Measurements from ENCODE around the gene MLEC.
A peak's percentile ranks its signal among the peaks of the same experiment; 100 is the strongest.
"Not testable (repeated sequence)": the region's sequence is repeated elsewhere in the genome, so short reads cannot be mapped to it uniquely, and the experiment has no call there.

Gene MLEC

DNA sequence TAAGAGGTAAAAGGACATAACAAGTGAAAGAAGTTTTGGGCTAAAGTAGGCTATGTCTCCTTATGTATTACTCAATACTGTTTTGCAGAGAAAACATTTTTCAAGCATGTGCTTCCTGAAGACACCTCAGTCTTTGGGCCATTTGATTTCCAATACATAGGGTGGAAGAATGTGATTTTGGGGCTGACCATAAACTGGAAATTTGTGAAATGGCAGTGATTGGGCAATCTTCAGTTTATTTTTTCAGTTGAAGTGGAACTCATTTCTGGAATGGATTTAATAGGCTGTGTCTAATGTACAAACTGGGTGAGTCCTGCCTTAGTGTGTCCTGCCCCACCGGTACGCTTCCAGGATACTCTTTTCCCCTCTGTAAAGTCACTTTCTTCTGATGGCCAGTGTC lies 35.8 kb downstream of the MLEC start:
- no peak for DNase-seq

DNA sequence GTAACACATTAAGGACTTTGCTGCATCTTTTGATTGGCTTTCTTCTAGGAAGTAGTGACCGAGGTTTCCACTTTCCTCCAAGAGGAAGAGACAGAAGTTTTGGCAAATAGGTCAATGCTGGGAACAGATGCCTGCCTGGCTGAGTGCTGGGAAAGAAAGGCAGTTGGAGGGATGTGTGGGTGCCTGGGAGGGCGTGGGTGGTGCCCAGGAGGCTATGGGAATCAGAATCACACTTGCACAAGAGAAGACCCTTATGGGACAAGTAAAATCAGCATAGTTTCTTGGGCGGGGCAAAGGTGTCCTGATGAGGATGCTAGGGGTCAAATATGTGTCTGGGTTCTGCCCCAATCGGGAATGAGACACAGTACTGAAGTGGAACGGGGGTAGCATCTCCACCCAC lies 37.8 kb downstream of the MLEC start:
- no peak for DNase-seq

DNA sequence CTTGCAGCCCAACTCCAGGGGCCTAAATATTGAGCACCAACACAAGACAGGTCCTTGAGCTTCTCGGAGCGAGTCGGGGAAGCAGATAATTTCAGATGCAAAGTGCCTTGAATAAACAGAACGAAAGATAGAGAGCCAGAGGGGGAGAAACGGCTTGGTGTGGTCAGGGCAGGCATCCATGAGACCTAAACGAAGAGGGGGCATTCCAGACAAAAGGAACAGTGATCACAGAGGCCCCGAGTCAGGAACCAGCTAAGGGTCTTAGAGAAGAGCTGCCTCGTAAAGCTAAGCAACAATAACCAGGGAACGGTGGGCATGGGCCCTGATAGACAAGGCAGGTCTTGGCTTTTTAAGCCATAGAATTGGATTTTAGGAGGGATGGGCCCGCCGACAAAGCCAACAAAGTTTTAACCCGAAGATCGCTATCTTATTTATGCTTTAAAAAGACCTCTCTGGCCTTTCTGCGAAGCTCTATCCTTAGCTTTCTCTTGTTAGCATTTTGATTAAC lies 38.3 kb downstream of the MLEC start:
- no peak for DNase-seq

DNA sequence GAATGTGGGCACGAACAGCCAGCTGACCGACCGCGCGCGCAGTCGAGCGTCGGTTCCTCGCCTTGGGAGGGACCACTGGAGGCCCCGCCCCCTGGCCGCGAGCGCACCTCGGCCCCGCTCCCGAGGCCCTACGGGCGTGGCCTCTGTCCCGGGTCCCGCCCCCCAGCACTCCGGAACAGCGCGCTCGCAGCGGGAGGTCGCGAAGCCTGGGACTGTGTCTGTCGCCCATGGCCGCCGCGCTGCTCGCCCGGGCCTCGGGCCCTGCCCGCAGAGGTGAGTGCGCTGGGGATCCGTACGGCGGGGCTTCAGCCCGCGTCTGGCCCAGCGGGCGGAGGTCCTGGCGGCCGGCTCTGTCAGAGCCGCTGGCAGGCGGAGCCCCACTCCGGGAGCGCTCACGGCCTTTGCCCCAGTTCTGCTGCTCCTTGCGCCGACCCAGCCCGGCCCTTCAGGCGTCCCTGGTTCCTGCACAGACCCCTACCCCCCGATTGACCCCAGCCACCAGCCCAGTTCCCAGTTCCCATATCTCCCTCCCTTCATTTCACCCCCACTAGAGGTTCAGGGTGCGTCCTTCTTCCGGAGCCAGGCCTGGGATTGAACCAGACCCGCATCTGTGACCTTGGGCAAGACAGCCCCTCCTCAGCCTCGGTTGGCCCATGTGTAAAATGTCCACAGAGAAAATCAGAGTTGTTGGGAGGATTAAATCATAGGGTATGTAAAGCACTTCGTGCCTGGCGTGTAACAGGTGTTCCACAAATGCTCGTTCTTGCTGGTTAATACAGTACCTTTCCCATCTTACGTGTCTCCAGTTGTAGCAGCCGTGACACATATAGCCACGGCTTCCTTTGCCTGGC lies 38.9 kb downstream of the MLEC start, which contains the start of gene ACADS:
Gene ACADS (plus strand): TSS at position 168 of the 851 bp plus-strand sequence. CDS start 60 bp downstream, at position 228.
- DNase-seq = peak; percentile 87

DNA sequence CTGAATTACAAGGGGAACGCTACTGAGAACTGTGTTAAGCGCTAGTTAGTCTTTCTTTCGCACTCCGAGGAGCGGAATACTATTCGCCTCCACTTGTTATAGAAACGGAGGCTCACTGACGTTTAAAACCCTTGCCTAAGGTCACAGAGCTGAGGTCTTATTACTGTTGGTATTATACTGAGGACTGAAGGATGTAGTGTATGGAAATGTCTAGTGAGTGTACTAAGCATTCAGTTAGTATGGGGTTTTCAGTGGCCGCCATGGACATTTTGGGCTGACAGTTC lies 39.5 kb downstream of the MLEC start:
- no peak for DNase-seq

DNA sequence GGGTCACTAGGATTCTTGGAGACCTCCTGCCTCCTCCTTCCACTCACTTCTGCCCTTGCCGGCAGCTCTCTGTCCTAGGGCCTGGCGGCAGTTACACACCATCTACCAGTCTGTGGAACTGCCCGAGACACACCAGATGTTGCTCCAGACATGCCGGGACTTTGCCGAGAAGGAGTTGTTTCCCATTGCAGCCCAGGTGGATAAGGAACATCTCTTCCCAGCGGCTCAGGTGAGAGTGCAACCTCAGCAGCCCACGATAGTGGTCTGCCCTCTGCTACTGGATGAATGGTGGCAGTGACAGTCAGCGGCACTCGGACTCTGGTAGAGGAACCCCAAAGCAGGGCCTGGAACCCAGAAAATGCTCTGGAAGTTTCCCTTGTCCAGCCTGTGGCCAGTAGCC lies 40.0 kb downstream of the MLEC start:
- DNase-seq = no peak

DNA sequence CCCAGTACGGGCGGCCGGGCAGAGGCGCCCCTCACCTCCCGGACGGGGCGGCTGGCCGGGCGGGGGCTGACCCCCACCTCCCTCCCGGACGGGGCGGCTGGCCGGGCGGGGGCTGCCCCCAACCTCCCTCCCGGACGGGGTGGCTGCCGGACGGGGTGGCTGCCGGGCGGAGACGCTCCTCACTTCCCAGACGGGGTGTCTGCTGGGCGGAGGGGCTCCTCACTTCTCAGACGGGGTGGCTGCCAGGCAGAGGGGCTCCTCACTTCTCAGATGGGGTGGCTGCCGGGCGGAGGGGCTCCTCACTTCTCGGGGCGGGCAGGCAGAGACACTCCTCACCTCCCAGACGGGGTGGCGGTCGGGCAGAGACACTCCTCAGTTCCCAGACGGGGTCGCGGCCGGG lies 45.2 kb downstream of the MLEC start:
- DNase-seq = not testable (repeated sequence)

DNA sequence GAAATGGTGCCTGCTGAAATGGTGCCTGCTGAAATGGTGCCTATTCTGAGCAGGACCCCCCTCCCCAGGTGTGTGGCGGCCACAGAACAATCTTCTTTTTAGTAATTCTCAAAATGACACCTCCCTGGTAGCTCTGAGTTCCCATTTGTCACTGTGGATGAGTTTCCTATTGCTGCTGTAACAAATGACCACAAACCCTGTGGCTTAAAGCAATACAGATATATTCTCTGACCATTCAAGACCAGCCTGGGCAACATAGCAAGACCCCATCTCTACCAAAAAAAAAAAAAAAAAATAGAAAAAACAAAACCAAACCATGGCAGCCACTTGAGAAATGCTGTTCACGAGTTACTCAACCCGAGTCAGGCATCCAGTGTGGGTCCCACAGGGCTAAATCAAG lies 46.6 kb downstream of the MLEC start:
- no peak for DNase-seq

DNA sequence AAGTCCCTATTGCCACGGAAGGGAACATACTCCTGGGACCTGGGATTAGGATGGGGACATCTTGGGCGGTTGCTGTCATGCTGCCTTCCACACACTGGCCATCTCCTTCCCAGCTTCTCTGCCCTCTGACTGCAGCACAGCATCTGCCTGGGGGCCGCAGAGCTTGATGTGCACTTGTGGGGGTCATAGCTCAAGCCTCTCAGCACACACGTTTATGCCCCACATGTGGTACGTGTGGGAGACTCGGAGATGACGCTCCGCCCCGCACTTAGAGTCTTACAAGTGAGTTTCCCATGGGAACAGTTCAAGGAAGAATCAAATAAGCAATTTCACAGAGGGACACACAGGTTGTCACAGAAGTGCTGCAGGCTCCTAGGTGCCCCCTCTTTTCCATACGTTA lies 47.3 kb downstream of the MLEC start:
- no peak for DNase-seq

DNA sequence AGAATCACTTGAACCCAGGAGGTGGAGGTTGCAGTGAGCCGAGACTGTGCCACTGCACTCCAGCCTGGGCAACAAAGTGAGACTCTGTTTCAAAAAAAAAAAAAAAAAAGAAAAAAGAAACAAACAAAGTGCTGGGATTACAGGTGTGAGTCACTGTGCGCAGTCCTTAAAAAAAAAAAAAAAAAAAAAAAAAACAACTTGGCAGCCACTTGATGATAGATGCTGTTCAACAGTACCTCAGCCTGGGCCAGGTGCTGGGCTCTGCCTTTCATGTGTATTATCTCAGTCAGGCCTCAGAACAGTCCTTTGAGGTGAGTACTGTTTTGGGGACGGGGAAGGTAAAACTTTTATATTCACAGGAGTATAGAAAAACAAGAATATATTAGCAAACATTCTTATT lies 48.2 kb downstream of the MLEC start:
- DNase-seq = no peak

DNA sequence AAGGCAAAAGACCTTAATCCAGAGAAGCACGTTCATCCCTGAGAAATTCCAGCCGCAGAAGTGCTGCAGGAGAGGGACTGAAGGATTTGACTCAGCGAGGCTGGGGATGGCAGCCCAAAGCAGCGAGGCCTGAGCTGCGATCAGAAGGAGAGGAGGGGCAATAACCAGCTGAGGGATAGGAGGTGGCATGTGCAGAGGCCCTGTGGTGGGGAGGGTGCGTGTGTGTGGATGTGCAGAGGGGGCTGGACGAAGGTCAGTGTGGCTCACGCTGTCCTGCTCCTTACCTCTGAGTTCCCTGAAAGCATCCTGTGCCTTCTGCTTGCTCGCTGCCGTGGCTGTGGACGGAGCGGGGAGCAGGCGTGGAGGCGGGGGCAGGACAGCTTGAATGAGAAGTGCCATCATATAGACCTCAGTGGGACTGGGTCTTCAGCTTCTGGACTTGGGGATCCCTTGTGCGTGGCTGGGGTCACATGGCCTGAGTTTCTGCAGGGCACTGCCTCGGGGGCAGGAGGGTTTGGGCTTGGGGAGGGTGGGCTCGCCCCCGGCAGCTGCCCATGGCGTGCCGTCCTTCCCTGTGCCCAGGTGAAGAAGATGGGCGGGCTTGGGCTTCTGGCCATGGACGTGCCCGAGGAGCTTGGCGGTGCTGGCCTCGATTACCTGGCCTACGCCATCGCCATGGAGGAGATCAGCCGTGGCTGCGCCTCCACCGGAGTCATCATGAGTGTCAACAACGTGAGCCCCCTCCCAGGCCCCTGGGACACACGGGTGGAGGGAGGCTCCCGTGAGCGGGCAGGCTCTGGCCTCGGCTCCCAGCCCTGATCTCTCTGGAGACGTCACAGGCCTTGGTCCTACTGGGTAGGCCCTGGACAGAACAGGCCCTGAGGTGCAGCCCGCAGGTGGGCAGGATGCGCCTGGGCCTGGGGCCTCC lies 49.7 kb downstream of the MLEC start:
- DNase-seq = no peak

DNA sequence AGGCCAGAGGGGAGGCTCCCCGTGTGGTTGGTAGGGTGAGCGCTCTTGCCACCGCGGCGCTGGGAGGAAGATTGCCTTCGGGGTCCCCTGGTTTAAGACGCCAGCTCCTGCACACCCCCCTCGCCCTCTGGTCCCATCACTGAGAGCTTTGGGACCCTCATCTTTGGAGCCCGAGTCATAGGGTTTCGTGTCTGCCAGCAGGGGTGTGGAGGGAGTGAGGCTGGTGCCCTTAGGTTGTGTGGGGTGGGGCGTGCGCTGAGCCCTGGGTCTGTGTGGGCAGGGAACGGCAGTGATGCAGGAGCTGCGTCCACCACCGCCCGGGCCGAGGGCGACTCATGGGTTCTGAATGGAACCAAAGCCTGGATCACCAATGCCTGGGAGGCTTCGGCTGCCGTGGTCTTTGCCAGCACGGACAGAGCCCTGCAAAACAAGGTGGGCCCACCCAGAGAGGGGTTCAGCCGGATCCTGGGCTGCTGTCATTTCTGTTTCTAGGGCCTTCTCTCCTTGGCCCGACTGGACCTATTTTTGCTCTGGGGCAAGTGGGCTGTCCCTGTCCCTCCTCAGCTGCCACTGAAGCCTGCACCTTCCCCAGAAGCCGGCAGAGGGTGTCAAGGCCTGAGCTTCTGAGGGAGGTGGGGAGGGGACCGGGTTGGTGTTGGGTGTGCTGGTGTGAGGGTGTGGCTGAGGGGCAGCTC lies 50.8 kb downstream of the MLEC start:
- DNase-seq = no peak

DNA sequence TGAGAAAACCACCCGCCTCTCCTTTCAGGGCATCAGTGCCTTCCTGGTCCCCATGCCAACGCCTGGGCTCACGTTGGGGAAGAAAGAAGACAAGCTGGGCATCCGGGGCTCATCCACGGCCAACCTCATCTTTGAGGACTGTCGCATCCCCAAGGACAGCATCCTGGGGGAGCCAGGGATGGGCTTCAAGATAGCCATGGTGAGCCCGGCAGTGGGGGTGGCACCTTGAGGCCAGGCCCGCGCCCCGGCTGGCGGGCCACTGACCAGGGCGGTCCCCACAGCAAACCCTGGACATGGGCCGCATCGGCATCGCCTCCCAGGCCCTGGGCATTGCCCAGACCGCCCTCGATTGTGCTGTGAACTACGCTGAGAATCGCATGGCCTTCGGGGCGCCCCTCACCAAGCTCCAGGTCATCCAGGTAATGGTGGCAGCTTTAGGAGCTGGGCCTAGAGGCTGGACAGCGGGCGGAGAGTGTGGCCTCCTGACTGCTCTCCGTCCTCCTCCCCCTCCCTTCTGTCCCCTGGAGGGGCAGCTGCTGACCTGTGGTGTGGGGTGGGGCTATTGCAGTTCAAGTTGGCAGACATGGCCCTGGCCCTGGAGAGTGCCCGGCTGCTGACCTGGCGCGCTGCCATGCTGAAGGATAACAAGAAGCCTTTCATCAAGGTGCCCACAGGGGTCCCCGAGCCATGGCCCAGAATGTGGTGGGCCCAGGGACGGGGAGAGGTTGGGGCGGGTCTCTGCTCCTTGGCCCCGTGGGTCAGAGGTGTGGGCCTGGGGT lies 51.5 kb downstream of the MLEC start:
- no peak for DNase-seq

DNA sequence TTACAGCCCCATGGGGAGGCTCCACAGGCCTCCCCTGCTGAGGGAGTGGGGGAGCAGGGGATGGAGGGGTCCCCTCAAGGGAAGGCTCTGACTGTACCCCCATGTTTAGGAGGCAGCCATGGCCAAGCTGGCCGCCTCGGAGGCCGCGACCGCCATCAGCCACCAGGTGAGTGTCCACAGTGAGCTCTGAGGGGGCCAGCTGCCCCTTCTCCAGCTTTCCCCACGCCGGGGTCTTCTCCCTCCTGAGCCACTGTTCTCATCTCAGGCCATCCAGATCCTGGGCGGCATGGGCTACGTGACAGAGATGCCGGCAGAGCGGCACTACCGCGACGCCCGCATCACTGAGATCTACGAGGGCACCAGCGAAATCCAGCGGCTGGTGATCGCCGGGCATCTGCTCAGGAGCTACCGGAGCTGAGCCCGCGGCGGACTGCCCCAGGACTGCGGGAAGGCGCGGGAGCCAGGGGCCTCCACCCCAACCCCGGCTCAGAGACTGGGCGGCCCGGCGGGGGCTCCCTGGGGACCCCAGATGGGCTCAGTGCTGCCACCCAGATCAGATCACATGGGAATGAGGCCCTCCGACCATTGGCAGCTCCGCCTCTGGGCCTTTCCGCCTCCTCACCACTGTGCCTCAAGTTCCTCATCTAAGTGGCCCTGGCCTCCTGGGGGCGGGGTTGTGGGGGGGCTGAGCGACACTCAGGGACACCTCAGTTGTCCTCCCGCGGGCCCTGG lies 52.2 kb downstream of the MLEC start:
- no peak for DNase-seq

DNA sequence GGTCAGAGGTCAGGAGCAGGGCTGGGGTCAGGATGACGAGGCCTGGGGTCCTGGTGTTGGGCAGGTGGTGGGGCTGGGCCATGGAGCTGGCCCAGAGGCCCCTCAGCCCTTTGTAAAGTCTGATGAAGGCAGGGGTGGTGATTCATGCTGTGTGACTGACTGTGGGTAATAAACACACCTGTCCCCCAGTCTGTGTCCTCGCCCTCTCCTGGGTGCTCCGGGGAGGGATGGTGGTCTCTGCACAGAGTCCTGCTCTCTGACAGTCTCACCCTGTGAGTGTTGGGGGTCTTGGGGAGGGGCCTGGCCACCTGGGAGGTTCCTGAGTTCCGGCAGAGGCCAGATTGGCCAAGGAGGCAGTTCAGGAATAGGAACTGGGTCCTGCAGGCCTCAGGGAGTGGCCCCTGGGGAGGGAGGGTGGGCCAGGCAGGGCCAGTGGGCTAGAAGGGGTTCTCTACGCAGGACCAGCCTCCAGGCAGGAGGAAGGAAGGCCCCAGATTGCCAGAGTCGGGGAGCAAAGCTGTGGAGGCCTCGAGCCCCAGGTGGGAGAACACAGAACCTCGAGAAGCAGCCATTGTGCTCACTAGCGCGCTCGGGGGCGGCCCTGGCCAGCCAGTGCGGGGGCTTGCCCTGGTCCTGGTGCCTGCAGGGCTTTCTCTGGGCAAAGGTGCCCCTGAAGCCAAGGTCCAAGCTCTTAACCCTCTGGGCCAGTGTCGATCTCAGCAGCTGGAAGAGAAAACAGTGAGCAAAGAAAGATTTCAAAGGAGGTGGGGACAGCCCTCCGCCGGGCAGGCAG lies 53.1 kb downstream of the MLEC start:
- no peak for DNase-seq

DNA sequence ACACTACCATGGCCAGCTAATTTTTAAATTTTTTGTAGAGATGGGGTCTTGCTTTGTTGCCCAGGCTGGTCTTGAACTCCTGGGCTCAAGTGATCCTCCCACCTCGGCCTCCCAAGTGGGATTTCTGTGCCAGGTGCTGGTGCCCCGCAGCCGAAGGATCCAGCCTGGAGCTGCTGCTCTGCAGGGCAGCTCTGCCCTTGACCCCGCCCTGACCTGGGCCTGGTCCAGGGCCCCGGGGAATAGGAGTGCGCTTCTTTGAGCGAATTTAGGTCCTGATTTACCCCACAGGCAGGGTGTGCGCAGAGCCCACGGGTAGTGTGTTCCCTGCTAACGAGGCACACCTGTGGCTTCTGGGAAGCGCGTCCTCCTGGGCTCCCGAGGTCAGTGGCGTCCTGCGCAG lies 53.9 kb downstream of the MLEC start:
- DNase-seq = no peak

DNA sequence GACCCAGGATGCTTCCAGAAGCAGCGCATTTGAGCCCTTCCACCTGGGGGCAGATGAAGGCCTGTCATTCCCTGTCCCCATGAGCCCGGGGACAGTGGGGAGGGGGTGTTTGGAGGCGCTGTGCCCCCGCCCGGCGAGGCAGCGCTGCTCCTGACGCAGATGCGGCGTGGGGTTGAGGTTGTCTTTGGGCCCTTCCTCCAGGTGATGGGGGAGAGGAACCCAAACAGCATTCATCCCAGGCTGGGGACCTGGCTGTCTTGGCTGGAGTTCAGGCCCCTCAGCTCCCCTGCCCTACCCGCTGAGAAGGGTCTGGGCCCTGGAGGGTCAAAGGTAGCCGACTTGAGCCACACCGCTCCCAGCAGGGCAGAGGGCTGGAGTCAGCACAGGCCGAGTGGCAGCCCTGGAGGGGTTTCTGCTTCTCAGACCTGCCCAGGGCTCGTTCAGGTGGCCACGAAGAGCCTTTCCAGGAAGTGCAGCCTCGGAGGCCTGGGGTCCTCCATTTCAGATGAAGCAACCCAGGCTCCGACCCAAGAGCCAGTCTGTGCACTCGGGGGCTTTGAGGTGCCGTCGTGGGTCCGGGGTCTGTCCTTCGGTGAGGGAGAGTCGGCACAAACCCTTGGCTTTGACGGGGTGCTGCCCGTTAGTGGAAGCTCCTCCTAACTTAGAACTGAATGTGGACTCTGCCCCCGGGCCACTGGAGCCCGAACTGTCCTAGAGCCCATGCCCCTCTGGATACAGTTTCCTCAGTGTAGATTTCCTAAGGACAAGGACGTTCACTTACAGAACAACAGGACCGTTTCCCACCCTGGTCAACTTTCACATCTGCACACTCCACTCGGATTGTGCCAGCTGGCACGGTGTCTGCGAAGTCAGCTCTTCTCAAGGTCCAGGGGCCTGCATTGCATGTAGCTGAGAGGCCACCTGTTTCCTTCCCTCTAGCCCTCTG lies 54.8 kb downstream of the MLEC start:
- DNase-seq = no peak

DNA sequence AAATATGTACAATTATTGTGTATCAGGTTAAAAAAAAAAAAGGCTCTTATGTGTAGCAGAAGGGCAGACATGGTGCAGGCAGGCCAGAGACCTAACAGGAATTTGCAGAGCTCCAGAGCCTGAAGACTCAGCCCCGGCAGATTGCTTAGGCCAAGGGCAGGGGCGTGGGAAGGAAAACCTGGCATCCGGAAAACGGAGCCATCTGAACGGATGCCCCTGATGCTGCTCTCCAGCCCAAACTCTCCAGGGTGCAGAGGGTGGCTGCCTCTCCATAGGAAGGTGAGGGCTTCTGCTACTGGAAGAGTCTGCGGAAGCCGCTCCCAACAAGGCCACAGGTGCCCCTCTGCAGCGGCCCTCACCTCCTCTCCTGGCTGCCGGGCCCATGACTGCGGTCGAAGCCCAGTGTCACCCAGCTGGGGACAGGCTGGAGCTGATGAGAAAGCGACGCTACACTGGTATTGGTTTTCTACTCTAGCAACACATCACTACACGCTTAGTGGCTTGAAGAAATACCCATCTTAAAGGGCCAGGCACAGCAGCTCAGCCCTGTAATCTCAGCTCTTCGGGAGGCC lies 58.1 kb downstream of the MLEC start:
- DNase-seq = no peak

DNA sequence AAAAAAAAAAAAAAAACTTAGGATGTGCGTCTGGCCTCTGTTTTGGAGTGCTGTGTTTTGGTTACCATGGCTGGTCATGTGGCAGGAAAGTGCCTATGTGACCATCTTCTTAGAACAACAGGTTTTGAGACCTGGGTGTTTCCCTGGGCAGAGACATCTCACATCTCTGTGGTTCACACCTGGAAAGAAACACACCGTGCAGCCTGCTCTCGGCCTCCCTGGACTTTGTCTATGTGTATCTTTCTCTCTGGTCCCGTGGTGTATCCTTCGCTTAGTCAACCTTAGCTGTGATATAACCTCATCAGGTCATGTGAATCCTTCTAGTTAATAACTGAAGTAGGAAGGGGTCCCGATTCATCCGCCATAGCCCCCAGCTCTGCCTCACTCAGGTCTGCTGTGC lies 61.3 kb downstream of the MLEC start:
- DNase-seq = no peak

Measured in fibroblast of skin of scalp (primary cell).